Measurements from ENCODE around the gene DYRK4. TPM values are rescaled to one million over a fixed set of nuclear protein-coding genes. Genes with fewer than 3 reads are reported as not detected.
A peak's percentile ranks its signal among the peaks of the same experiment; 100 is the strongest.

Gene DYRK4
- total RNA-seq, 1 donor from 2014 or later: 19.4 TPM

- intact Hi-C loops (cut with DNase I): no loop called here
- Histone ChIP-seq H3K27me3 (no peaks in the 10 kb centered on the region), H3K4me1 (peaks cover 28% of the 10 kb centered on the region)
Observed at GRCh38 chr12:4649358-4649661, 87.3 kb downstream of the DYRK4 start.

GRCh38 chr12:4653257-4653656 is 91.2 kb downstream of the DYRK4 start:
- Histone ChIP-seq H3K27me3 (no peaks in the 10 kb centered on the region), H3K4me1 (peaks cover 20% of the 10 kb centered on the region), H3K36me3 (peaks cover 0 to 39% of the 10 kb centered on the region in 2 donors), H3K9me3 (no peaks in the 10 kb centered on the region), H3K27ac (no peak overlapping the region), H3K4me3 (no peak overlapping the region)
- TF ChIP-seq CTCF (IDR thresholded peaks at IDR 0.05) (no peak), POLR2A (IDR thresholded peaks at IDR 0.05) (no peak), POLR2AphosphoS5 (IDR thresholded peaks at IDR 0.05; ENCODE audit: insufficient read depth in 1 of 2, low read depth in 1 of 2) (no peak)
- intact Hi-C loops (cut with DNase I): no loop called here
- no peak for DNase-seq (ENCODE audit: extremely low spot score in 2 of 2)

More at GRCh38 chr12:4649358-4649661, 87.3 kb downstream of the DYRK4 start:
- Histone ChIP-seq H3K36me3 (peaks cover 0 to 3% of the 10 kb centered on the region in 2 donors), H3K9me3 (no peaks in the 10 kb centered on the region), H3K4me3 (peak overlapping the region; percentile 68 to 70), H3K27ac (peak overlapping the region; percentile 79)
- no peak for DNase-seq (ENCODE audit: extremely low spot score in 2 of 2)
- TF ChIP-seq POLR2A (IDR thresholded peaks at IDR 0.05) (no peak), CTCF (IDR thresholded peaks at IDR 0.05) (no peak), POLR2AphosphoS5 (IDR thresholded peaks at IDR 0.05; ENCODE audit: insufficient read depth in 1 of 2, low read depth in 1 of 2) (no peak)

GRCh38 chr12:4653691-4654090 is 91.7 kb downstream of the DYRK4 start:
- intact Hi-C loops (cut with DNase I): no loop called here
- TF ChIP-seq POLR2A (IDR thresholded peaks at IDR 0.05): no peak
- no peak for TF ChIP-seq POLR2AphosphoS5 (IDR thresholded peaks at IDR 0.05; ENCODE audit: insufficient read depth in 1 of 2, low read depth in 1 of 2)
- TF ChIP-seq CTCF (IDR thresholded peaks at IDR 0.05): no peak

More at GRCh38 chr12:4653691-4654090, 91.7 kb downstream of the DYRK4 start:
- Histone ChIP-seq H3K27me3 (no peaks in the 10 kb centered on the region), H3K36me3 (peaks cover 0 to 44% of the 10 kb centered on the region in 2 donors), H3K9me3 (no peaks in the 10 kb centered on the region), H3K27ac (no peak overlapping the region), H3K4me1 (peaks cover 20% of the 10 kb centered on the region), H3K4me3 (no peak overlapping the region)
- no peak for DNase-seq (ENCODE audit: extremely low spot score in 2 of 2)

Other genes with a start within 250 kb of the DYRK4 start
- gene TIGAR, start 241.0 kb upstream of the DYRK4 start, total RNA-seq: 0.98 TPM
- not detected for gene FGF23, start 182.5 kb upstream of the DYRK4 start, total RNA-seq
- gene FGF6, start 116.4 kb upstream of the DYRK4 start, total RNA-seq: not detected
- gene RAD51AP1, start 23.3 kb upstream of the DYRK4 start, total RNA-seq: 4.2 TPM
- gene AKAP3, start 86.8 kb downstream of the DYRK4 start, total RNA-seq: not detected
- 49.6 TPM for gene NDUFA9, start 86.9 kb downstream of the DYRK4 start, total RNA-seq
- gene GALNT8, start 158.2 kb downstream of the DYRK4 start, total RNA-seq: 2.0 TPM